GM10248 (cell line): ENCODE results near the gene ISCA1.

Source experiments
- CTCF ChIA-PET: fragments of 300-600 bp; sonication (Branson Sonifier 250); formaldehyde crosslinking; extraction: SDS; loops from one replicate; lab custom pipeline; 2021; ENCODE audit warnings: antibody characterized with exemption; lab: Yijun Ruan, JAX
- POLR2A ChIA-PET: fragments of 350-650 bp; sonication (Branson Sonifier 250); formaldehyde crosslinking; extraction: SDS; loops from one replicate; lab custom pipeline; 2020; ENCODE audit warnings: antibody characterized with exemption; lab: Yijun Ruan, JAX
- DNase-seq: peaks from one replicate; pipeline ENCODE4 v3.0.0; 2012; ENCODE audit errors: extremely low spot score
- CTCF ChIP-seq: IDR thresholded peaks from 2 replicates; pipeline ENCODE4 v1.5.1; 2012; ENCODE audit warnings: mild to moderate bottlenecking, low read depth; ENCODE audit errors: extremely low read depth, missing control alignments, control extremely low read depth

Gene ISCA1

GRCh38 chr9:86282077-86282978, at the start of gene ISCA1:
TSS of gene ISCA1 (minus strand) at chr9:86282538. CDS start at chr9:86282458, 80 bp downstream.
- POLR2A ChIA-PET: interaction anchor here (0.5 to 0.9 kb wide), 3 partner anchors 11 to 171 kb away, joined by 3 to 4 read pairs (median 4); no protein-coding TSS in a partner anchor
- DNase-seq: peak; percentile 93
- CTCF ChIA-PET: interaction anchor here (0.7 to 1.5 kb wide), 7 partner anchors 17 to 1147 kb away, joined by 3 to 5 read pairs (median 3); no protein-coding TSS in a partner anchor
- no peak for TF ChIP-seq CTCF

- ChIA-PET POLR2A (no interaction called here), CTCF (interaction anchor here (1.5 kb wide), 1 partner anchor 9 kb away, joined by 5 read pairs; no protein-coding TSS in a partner anchor)
- no peak for TF ChIP-seq CTCF
- DNase-seq: no peak
Measured at GRCh38 chr9:86330186-86330585, 47.8 kb upstream of the ISCA1 start.

DNA sequence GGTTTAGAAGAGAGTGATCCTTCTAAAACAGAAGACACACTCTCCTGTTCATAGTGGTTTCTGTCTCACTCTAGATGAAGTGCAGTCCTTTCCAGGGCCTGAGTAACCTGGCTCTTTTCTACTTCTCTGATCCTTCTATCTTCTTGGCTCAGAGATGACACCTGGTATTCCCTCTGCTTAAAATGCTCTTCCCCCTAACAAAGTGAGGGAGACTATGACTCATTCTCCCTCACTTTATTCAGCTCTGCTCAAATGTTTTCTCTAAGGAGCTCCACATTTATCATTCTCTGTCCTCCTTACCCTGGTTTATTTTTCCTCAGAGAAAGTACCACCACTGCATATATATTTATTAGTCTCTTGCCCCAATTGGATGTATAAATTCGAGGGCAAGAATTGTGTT, 47.3 kb upstream of the ISCA1 start:
- no peak for TF ChIP-seq CTCF
- POLR2A ChIA-PET: no interaction called here
- DNase-seq: no peak
- CTCF ChIA-PET: interaction anchor here (1.5 kb wide), 1 partner anchor 9 kb away, joined by 5 read pairs; no protein-coding TSS in a partner anchor

- ChIA-PET CTCF (interaction anchor here (1.2 to 1.9 kb wide), 3 partner anchors 12 to 21 kb away, joined by 3 to 5 read pairs (median 4); no protein-coding TSS in a partner anchor), POLR2A (no interaction called here)
- no peak for DNase-seq
- TF ChIP-seq CTCF: no peak
Measured at GRCh38 chr9:86328156-86328555, 45.8 kb upstream of the ISCA1 start.

GRCh38 chr9:86326536-86326935, 44.2 kb upstream of the ISCA1 start:
- CTCF ChIA-PET: interaction anchor here (1.3 to 1.7 kb wide), 2 partner anchors 11 to 50 kb away, joined by 3 to 4 read pairs; no protein-coding TSS in a partner anchor
- no peak for TF ChIP-seq CTCF
- POLR2A ChIA-PET: no interaction called here
- DNase-seq: no peak

DNA sequence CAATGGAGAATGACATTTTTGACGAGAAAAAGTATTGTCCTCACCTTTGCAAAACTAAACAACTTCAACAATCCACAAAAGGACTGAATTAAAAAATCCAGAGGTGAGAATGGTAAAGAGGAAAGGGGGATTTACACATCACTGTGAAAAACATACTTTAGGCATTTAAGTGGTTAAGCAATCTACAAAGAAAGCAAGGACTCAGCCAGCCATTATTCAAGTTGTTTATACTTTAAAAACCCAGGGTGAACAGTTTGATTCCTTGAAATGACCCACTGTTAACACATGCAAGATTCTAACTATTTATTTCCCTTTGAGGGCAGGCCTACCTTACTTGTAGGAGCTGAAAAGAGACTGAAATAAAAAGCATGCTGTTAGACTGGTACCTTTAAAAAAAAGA, 42.6 kb upstream of the ISCA1 start:
- POLR2A ChIA-PET: no interaction called here
- CTCF ChIA-PET: interaction anchor here (1.7 to 1.8 kb wide), 3 partner anchors 9 to 31 kb away, joined by 3 to 5 read pairs (median 5); no protein-coding TSS in a partner anchor
- TF ChIP-seq CTCF: no peak
- DNase-seq: no peak
